NCI-H128 (cell line): ENCODE results near the gene PTK7.
"Not testable (repeated sequence)": the region's sequence is repeated elsewhere in the genome, so short reads cannot be mapped to it uniquely, and the experiment has no call there.

Experiments
- DNase-seq: peaks from one replicate; lab custom pipeline; 2025; ENCODE audit not compliant: unreplicated experiment; lab: John Stamatoyannopoulos, UW

PTK7 gene

DNA sequence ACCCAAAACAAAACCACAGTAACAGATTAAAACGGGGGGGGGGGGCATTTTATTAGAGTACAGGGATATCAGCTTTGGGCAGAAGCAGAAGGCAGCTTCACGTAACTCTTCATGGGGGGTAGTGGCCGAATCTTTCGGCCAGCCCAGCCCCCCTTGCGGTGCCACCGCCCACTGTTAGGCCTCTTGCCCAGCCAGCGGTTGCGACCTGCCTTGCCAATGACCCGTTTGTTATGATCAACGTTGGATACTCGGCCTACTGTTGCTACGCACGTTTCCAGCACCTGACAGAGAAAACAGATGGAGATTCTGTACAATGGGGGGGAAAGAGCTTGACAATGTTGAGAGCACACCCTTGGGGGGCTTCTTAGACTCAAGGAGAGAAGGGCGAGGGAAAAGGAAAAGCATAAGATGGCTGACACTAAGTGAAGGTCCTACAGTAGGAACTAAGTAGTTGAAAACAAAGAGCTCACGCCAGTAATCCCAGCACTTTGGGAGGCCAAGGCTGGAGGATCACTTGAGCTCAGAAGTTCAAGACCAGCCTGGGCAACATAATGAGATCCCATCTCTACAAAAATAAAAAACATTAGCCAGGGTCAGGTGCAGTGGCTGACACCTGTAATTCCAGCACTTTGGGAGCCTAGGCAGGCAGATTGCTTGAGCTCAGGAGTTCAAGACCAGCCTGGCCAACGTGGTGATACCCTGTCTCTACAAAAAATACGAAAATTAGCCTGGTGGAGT is 21.7 kb upstream of the PTK7 start:
- no peak for DNase-seq

DNA sequence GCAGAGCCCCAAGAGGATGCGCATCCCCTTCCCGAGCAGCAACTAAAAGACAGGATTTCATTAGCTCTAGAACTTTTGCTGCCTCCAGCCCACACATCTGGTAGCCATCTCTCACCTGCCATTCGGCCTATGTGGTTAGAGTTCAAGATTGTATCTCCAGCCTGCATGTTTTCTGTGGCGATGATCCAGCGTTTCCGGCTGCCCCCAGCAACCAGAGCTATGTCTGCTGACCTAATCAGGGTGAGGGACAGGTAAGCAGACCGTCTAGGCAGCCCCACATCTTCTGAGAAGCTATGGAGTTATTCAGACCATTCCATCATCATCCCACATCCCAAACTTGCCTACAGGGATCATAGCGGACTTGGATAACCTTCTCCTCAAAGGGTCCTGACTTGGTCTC is 20.1 kb upstream of the PTK7 start:
- no peak for DNase-seq

DNA sequence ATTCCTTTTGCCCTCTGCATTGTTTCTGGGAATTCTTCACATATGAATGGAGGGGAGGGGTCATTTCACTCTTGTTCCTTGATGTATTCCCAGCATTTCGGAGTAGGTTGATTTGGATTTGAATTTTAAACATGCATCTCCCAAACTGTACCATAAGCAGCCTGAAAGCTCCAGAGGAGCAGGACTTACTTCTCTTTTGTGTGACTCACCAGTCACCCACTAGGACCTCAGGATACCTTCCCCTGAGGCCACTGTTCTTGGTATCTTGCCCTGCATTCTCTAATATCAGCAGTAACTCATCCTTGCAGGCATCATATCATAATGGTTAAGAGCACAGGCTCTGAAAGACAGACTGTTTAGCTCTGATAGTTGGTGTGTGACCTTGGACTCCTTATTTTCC is 17.6 kb upstream of the PTK7 start:
- no peak for DNase-seq

DNA sequence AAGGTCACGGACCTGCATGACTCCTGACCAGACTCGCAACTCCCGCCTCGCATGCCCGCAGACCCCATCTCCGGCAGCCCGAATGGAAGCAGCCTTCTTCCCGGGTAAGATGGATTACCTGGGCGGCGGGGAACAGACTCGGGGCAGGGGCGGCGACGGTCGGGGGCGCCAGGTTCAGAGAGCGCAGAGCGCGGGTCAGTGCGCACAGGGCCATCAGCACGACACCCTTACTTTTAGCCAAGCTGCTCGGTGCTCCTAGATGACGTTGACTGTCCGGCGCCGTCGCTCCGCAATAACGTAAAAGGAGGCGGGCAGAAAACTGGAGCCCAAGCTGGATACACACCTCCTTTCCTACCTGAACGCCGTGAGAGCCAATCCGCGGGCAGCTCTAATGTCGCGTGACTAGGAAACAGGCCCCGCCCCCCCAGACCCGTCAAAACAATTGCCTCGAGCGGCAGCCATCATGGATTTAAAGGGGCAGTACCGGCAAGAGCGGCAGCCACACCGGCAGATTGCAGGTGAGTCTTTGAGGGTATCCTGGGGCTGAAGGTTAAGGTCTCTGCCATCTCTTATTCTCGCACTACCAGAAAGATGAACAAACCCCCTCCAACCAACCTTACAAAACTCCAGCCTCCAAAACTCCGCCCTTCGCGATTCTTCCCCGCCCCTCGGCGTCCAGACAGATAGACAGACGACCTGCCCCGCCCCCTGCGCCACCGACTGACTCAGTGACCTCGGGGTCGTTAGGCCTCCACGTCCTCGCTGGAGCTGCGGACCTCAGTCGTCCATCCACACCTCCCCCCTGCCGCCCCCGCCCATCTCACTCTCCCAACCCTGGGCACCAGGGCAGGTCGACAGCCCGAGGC is 16.7 kb upstream of the PTK7 start, which contains the start of the genes KLC4 and MRPL2:
KLC4 (plus strand) TSS at position 464 of the 866 bp plus-strand sequence. CDS start 1,705 bp downstream, outside the sequence.
MRPL2 (minus strand) TSS at position 267 of the 866 bp plus-strand sequence; CDS start at position 214, 53 bp downstream.
- DNase-seq, result peak; percentile 97

DNA sequence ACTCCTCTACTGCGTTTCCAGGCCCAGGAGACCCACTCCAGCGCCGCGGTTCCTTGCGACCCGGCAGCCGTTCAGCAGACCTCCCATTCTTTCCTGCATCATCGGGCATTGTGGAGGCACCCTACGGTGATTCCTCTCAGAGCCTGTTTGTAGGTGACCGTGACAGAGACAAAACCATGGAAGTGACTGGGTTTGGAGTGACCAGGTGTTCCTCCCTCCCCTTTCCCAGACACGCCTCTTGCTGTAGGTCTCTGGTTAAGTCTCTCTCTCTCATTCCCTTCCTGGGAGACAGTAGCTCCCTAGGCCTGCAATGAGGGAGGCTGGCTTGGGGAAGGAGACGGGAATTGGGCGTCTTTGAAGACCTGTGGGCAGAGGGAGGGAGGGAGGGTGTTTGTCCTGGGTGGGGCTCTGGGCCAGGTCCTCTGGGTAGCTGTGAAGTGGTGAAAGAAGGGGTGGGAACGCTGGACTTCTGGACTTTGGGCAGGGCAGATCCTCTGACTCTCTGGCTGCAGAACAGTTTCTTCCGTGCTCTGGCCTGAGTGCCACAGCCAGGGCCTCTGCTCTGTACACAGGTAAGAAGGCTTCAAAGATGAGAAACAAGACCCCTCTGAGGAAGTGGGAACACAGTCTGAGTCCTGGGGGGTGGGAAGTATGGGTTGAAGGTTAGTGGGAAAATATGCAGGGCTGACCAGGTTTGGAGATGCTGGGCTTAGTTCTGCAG is 15.9 kb upstream of the PTK7 start:
- DNase-seq, result no peak

DNA sequence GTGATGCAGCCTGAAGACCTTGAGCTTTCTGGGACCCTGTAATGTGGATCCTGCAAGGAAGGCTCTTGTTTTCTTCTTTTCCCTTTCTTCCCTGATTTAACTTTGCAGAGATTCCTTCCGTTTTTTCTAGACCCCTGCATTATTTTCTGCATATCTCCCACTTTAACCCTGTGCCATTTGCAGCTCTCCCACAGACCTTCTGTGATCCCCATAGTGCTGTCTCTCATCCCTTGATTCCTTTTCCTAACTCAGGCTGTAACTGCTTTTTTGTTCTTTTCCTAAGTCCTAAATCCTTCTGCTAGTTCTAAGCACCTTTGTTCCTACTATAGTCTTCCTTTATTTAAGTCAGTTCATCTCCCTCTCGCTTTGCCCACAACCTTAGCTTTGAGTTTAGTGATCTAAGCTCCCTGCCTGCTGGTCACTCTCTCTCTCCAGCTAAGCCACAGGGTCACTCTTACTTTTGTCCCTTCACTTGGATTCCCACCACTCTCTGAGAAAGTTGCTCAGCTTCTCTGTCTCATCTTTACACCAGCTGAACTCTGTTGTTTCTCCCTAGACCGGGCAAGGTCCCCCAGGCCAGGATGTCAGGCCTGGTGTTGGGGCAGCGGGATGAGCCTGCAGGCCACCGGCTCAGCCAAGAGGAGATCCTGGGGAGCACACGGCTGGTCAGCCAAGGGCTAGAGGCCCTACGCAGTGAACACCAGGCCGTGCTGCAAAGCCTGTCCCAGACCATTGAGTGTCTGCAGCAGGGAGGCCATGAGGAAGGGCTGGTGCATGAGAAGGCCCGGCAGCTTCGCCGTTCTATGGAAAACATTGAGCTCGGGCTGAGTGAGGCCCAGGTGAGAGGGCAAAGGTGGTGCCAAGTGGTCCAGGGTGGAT is 15.1 kb upstream of the PTK7 start:
- DNase-seq, result no peak

DNA sequence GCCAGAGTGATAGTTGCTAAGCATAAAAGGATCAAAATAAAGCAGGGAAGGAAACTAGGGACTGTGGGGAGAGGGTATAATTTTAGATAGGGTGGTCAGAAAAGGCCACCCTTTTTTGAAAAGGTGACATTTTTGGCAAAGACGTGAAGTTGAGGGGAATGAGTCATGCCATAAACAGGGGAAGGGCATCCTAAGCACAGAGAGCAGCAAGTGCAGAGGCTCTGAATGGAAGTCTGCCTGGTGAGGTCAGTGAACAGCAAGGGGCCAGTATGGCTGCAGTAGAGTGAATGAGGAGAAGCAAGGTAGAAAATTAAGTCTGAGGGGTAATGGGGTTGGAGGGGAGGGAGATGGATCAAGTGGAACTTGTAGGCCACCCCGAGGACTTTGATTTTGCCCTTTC is 14.3 kb upstream of the PTK7 start:
- DNase-seq, result no peak

DNA sequence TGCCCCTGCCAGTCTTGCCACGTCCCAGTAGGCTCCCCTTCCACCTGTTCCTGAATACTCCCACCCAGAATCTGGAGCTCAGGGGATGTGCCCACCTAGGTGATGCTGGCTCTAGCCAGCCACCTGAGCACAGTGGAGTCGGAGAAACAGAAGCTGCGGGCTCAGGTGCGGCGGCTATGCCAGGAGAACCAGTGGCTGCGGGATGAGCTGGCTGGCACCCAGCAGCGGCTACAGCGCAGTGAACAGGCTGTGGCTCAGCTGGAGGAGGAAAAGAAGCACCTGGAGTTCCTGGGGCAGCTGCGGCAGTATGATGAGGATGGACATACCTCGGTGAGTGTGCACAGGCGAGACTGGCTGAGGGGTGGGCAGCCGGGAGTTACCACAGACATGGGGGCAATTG is 13.3 kb upstream of the PTK7 start:
- no peak for DNase-seq

DNA sequence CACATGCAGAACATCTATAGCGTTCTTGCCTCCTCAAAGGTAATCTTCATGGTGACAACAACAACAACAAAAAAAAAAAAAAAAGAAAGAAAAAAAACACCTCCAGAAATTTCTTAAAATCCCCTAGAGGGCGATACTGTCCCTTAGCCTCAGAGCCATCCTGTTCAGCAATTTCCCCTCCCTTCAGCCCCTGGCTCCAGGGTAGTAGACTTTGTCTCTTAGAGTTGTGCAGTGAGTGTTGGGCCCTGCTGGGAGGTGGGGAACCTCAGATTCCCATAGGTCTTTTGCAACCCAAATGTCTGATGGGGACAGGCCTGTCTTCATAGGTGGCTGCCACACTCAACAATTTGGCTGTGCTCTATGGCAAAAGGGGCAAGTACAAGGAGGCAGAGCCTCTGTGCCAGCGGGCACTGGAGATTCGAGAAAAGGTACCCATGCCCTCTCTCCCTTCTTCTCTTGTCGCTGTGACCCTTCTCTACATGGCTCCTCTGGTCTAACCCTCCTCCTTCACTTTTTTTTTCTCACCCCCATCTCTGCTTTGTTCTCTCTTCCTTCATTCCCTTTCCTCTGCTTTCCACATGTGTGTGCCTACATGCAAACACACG is 6.0 kb upstream of the PTK7 start:
- no peak for DNase-seq

DNA sequence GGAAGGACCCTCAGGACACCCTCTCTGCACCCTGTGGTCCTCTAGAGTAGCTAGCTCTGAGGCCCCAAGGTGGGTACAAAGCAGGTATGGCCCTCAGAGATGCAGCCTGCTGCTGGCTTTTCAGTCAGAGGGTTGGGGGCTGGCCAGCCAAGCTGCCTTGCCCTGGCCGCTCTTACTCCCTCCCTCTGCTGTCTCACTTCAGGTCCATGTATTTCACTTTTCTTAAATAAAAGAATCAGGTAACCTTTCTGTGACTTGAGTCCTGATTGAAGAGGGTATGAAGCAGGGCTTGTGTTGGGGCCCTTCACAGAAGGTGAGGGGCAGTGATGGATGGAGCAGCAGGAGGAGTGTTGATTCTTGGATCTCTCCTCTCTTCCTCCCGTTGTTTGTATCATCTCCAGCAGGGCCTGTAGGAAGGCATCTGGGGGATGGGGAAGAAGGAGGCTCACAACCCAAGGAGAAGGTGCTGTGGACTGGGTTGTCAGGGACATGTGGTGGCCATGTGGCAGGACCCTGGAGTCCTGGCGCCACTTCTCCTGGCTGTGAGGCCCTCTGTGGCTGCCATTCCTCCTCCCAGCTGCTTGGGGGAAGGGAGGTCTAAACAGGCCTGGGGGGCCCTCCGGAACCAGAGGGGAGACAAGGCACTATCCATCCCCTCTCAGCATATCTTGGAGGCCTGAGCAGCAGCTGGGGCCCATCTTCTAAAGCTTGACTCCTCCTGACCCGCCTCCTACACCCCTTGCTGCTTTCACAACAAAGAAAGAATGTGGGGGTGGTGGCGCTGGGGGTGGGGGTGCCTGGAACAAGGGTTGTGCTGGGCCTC is 1.1 kb upstream of the PTK7 start:
- no peak for DNase-seq

DNA sequence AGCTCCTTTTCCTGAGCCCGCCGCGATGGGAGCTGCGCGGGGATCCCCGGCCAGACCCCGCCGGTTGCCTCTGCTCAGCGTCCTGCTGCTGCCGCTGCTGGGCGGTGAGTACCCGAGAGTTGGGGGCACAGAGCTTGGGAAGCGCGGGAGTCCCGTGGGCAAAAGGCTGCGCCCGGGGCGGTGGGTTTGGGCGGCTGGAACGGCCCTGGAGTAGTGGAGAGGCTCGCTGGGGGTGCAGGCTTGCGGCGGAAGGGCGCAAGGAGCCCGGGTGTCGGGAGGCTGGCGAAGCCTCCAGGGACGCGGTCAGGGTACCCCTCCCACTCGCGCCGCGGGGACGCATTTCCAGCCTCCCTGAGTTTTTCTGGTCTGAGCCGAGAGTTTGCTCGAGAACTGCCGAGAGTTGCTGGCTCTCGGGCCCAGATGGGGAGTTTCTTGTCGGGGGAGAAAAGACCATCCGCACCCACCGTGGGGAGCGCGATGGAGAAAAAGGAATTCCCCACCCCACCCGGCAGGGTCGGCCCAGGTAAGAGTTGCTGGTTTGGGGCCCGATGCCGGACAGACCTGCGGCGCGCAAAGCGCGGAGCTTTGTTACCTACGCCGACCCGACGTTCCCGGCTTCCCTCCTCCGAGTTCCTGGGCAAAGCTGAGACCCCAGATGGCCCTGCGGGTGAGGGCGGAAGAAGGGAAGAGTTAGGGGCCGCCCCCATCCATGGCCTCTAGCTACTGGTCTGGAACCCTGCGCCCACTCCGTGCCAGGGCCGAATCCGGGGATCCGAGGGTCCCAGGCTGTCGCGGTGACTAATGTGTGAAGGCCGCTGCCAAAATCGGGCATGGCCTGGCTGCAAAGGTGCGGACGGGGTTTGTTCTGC is 584 bp downstream of the PTK7 start:
- peak; percentile 9 for DNase-seq

DNA sequence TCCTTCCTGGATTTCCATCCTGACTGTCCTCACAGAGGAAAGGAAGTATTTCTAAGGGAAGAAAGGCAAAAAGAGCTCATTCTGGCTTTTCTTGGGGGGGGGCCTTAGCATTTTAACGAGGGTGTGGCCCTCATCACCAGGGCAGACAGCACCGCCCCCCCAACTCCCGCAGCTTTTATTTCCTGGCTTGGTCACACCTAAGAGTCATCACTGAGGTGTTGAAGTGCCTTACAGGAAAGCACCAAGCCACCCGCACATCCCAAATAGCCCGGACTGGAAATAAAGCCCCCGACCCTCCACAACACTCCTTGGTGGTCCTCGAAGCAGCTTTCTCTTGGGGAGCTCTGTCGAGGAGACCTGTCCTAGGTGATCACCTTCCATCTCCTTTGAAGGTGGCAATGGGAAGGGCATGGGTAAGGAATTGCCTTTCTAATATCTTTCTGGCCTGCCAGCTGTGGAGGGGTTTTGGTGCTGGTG is 1.3 kb downstream of the PTK7 start:
- DNase-seq, result no peak

DNA sequence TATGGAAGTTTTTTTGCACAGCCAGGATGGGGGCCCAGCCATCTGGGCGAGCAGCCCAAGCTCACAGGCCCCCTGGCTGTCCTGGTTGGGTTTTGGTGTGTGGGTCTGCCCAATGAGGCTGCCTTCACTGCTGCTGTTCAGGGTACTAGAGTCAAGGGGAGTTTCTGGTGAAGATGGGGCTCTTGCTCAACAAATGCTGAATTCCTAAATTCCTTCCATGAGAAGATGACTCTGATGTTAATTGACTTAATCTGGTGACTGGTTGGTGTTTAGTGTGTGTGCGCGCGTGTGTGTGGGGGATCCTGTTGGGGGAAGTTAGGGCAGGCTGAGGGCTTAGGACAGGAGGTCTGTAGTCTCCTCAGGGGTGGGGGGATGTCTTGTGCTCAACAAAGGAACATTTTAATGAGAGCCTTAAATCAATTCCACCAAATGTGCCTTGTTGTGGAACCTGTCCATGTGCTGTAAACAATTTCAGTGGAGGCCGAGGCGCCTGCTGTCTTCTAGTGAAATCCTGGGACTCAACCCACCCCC is 1.9 kb downstream of the PTK7 start:
- no peak for DNase-seq

DNA sequence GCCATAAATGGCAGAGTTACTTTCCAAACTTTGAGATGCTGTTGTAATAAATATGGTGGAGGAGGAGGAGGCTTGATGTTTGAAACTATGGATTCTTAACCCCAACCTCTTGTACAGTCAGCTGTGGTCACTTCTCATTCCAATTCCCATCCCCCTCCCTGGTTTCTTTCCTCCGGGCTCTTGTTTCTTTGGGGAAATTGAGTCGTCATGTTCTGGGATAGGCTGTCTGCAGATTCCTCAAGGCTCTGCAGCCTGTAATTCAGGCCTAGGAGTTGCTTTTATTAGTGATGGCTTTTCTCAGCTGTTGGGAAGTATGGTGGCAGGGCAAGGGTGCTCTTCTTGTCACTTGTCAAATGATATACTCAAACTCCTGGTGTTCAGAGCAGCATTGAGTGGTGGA is 2.6 kb downstream of the PTK7 start:
- no peak for DNase-seq

DNA sequence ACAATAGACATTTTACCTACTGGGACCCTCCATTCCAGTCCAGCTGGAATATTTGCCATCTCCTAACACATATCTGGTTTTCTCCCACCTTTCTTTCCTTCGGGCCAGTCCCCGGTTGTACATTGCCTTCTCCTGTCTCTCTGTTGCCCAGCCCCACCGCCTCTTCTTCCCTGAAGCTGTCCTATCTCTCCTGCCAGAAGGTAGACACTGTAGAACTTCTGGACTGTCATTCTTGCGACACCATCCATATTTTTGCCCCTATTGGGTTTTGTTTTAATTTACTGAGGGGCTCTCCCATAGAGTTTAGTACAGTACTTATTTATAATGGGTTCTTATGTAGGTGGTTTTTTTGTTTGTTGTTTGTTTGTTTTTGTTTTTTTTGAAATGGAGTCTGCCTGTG is 4.9 kb downstream of the PTK7 start:
- DNase-seq, result no peak

DNA sequence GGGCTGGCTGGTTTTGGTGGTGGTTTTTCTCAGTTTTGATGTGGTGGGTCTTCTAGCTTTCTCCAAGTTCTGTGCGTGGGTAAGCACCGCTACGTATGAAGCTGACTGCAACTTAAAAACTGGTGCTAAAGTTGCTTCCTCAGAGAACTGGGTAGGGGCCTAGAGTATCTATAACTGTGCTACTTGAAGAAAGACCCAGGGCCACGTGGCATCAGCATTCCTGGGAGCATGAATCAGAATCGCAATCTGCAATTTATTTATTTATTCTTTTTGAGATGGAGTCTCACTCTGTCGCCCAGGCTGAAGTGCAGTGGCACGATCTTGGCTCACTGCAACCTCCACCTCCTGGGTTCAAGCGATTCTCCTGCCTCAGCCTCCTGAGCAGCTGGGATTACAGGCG is 5.8 kb downstream of the PTK7 start:
- DNase-seq, result not testable (repeated sequence)

DNA sequence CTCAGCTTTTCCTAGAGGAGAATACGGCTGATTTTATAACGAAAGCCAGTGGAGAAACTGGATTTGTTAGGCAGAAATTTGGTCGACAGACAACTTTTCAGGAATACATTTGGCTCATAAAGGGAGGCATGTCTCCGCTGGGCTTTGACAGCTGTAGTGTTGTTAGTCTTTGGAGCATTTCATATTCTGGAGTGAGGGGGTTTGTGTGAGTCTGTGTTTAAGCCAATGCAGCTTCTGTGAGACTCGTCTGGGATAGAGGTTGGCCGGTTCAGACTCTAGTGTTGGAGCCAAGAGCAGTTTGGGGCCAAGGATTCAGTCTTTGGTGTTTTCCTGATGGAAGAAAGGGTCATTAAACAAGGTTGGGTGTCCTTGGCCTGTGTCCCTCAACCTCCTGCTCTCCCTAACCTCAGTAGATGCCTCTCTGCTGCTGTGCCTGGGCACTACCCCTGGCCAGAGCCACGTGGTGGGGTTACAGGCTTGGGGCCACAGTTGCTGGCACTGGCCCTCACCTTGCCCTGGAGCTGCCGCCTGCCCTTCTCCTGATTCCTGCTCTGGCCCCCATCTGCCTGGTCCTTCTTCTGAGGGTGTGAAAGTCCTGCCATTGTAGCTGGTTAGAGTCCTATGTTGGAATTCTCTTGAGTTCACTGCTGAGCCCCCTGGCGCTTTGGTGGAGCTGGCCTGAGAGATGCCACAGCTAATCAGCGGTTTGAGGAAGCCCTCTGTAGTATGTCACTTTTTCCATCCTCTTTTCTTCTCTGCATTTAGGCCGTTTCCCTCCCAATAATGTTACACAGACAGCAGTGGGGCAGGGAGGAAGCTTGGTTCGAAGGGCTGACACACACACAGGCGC is 6.9 kb downstream of the PTK7 start:
- no peak for DNase-seq
